ENCODE results near the gene ATP6V1E1.

ATP6V1E1 gene

DNA sequence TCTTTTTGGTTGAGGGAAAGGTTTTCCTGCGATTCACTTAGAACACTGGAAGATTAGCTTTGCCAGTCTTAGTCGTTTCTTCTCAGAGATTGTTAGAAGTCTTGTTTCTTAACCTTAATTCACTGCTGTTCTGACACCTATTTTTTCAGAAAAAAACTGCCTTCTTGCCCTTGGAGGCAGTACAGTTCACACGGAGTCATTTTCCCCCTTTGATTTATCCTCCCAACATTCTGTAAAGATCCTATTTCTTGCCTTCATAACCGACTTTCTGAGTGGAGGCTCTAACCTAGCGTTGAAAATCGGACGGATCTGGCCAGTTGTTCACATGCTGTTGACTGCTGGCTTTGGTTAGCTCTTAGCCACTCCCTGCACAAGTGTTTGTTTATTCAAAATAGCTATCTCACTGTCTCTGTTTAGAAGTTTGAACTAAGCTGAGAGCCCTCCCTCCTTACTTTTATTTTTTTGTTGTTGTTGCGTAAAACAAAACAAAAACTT, 10.7 kb upstream of the ATP6V1E1 start:
- TF ChIP-seq FOXP2 (optimal IDR thresholded peaks at IDR 0.05; ENCODE audit: borderline replicate concordance, extremely low read depth, extremely low read length, insufficient read depth) (no peak), SIN3A (IDR thresholded peaks at IDR 0.05; ENCODE audit: borderline replicate concordance, insufficient read depth, low read length) (no peak), POLR2AphosphoS5 (IDR thresholded peaks at IDR 0.05; ENCODE audit: low read depth, low read length) (peak; percentile 38; the same call in 1 of the 2 replicates)

DNA sequence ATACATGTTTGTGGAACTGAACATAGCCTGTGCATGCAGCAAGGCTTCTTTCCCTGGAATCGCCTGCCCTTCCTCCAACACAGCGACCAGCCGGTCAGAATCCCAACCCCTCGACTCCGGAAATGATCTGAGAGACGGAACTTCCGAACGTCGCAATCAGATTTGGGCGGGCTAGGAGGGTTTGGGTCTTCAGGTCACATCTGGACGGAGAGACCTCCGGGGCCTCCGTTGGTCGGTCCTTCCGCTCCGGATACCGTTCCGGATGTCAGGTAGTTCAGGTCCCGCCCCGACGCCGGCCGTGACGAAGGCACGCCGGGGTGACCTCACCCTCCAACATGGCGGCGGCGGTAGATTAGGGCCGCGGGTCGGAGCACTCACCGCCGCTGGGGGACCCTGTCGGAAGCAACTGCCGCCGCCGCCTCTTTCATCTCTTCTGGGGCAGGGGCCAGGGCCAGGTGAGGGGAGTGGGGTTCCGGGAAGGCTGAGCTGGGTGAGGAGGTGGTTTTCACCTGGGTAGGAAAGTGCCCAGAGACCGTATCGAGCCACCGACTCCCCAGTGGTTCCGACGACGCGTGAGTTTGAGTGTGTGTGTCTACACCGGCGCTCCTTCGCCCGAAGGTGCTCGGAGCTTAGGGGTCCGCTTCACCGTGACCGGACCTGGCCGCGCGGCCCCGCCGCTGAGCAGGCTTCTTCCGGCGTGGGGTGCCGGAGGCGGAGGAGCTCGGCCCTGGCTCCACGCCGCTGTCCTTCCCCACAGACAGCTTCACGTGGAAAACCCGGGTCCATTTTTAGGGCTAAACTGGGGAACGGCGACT, 10.1 kb upstream of the ATP6V1E1 start, which contains the start of gene BCL2L13:
Gene BCL2L13 (plus strand): TSS at position 326 of the 815 bp plus-strand sequence. CDS start 16,955 bp downstream, outside the sequence.
- no peak for TF ChIP-seq SIN3A (IDR thresholded peaks at IDR 0.05; ENCODE audit: borderline replicate concordance, insufficient read depth, low read length)
- TF ChIP-seq, protein P1, sequence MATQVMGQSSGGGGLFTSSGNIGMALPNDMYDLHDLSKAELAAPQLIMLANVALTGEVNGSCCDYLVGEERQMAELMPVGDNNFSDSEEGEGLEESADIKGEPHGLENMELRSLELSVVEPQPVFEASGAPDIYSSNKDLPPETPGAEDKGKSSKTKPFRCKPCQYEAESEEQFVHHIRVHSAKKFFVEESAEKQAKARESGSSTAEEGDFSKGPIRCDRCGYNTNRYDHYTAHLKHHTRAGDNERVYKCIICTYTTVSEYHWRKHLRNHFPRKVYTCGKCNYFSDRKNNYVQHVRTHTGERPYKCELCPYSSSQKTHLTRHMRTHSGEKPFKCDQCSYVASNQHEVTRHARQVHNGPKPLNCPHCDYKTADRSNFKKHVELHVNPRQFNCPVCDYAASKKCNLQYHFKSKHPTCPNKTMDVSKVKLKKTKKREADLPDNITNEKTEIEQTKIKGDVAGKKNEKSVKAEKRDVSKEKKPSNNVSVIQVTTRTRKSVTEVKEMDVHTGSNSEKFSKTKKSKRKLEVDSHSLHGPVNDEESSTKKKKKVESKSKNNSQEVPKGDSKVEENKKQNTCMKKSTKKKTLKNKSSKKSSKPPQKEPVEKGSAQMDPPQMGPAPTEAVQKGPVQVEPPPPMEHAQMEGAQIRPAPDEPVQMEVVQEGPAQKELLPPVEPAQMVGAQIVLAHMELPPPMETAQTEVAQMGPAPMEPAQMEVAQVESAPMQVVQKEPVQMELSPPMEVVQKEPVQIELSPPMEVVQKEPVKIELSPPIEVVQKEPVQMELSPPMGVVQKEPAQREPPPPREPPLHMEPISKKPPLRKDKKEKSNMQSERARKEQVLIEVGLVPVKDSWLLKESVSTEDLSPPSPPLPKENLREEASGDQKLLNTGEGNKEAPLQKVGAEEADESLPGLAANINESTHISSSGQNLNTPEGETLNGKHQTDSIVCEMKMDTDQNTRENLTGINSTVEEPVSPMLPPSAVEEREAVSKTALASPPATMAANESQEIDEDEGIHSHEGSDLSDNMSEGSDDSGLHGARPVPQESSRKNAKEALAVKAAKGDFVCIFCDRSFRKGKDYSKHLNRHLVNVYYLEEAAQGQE (IDR thresholded peaks at IDR 0.05; ENCODE audit: insufficient read depth in 1 of 2, low read depth in 2 of 2, low read length in 2 of 2) = no peak
- peak; percentile 88 for TF ChIP-seq FOXP2 (optimal IDR thresholded peaks at IDR 0.05; ENCODE audit: borderline replicate concordance, extremely low read depth, extremely low read length, insufficient read depth)
- TF ChIP-seq POLR2AphosphoS5 (IDR thresholded peaks at IDR 0.05; ENCODE audit: low read depth, low read length) = peak; percentile 74
- TF ChIP-seq TAF1 (IDR thresholded peaks at IDR 0.05; ENCODE audit: borderline replicate concordance, insufficient read depth, low read length) = peak; percentile 95

DNA sequence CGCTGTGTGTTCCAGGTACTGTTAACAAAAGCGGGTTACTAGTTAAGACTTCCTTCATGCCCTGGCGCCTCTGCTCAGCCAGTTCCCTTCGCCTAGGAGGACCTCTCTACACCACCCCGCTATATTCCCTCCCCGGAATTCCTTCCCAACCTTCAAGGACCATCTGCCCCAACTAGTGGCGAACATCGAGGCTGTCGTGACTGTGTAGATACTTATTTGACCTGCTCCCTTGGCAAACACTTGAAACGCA, 9.6 kb upstream of the ATP6V1E1 start:
- TF ChIP-seq FOXP2 (optimal IDR thresholded peaks at IDR 0.05; ENCODE audit: borderline replicate concordance, extremely low read depth, extremely low read length, insufficient read depth) (no peak), TAF1 (IDR thresholded peaks at IDR 0.05; ENCODE audit: borderline replicate concordance, insufficient read depth, low read length) (no peak), POLR2AphosphoS5 (IDR thresholded peaks at IDR 0.05; ENCODE audit: low read depth, low read length) (no peak), SIN3A (IDR thresholded peaks at IDR 0.05; ENCODE audit: borderline replicate concordance, insufficient read depth, low read length) (no peak)
- TF ChIP-seq, protein P1 (IDR thresholded peaks at IDR 0.05; ENCODE audit: insufficient read depth in 1 of 2, low read depth in 2 of 2, low read length in 2 of 2) = no peak

DNA sequence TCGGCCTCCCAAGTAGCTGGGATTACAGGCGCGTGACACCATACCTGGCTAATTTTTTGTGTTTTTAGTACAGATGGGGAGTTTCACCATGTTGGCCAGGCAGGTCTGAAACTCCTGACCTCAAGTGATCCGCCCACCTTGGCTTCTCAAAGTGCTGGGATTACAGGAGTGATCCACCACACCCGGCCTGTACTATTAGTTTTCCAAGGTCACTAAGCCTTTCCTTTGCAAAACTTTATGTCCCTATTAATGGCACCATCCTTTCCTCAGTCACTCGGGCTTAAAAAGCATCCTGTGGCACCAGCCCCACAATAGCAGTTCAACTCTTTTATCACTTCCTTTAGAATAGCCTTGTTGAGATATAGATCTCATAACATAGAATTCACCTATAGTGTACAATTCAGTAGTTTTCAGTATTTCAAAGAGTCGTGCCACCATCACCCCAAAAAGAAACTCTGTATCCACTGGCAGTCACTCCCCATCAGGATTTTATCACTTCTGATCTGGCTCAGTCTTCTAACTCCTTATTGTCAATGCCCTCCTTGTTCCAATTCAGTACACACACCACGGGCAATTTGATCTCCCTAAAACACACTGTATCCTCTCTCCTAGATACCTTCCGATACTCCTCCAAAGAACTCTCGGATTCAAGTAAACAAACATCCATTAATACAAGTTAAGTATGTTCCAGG, 9.1 kb upstream of the ATP6V1E1 start:
- TF ChIP-seq FOXP2 (optimal IDR thresholded peaks at IDR 0.05; ENCODE audit: borderline replicate concordance, extremely low read depth, extremely low read length, insufficient read depth) (no peak), SIN3A (IDR thresholded peaks at IDR 0.05; ENCODE audit: borderline replicate concordance, insufficient read depth, low read length) (no peak)

DNA sequence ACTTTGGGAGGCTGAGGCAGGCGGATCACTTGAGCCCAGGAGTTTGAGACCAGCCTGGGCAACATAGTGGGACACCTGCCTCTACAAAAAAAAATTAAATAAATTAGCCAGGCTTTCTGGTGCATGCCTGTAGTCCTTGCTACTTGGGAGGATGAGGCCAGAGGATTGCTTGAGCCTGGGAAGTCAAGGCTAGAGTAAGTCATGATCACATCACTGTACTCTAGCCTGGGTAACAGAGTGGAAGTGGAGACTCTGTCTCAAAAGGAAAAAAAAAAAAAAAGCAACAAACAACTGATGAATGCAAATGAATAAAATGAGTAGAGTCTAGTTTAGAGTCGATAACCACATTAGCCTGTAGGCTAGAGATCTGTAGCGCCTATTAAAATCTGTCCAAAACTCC, 6.1 kb upstream of the ATP6V1E1 start:
- TF ChIP-seq FOXP2 (optimal IDR thresholded peaks at IDR 0.05; ENCODE audit: borderline replicate concordance, extremely low read depth, extremely low read length, insufficient read depth) = no peak
- no peak for TF ChIP-seq TAF1 (IDR thresholded peaks at IDR 0.05; ENCODE audit: borderline replicate concordance, insufficient read depth, low read length)
- no peak for TF ChIP-seq POLR2AphosphoS5 (IDR thresholded peaks at IDR 0.05; ENCODE audit: low read depth, low read length)
- no peak for TF ChIP-seq SIN3A (IDR thresholded peaks at IDR 0.05; ENCODE audit: borderline replicate concordance, insufficient read depth, low read length)
- TF ChIP-seq, protein P1 (IDR thresholded peaks at IDR 0.05; ENCODE audit: insufficient read depth in 1 of 2, low read depth in 2 of 2, low read length in 2 of 2) = no peak

DNA sequence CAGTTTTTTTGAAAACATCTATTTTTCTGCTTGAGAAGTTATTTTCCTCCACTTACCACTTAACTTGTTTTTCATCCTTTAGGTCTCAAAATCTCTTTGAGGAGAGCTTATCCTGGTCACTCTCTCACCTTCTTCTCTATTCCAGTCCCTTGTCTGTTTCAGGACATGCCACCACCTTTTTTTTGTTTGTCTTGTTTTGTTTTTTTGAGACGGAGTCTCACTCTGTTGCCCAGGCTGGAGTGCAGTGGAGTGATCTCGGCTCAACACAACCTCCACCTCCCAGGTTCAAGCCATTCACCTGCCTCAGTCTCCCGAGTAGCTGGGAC, 5.4 kb upstream of the ATP6V1E1 start:
- TF ChIP-seq SIN3A (IDR thresholded peaks at IDR 0.05; ENCODE audit: borderline replicate concordance, insufficient read depth, low read length) (no peak), POLR2AphosphoS5 (IDR thresholded peaks at IDR 0.05; ENCODE audit: low read depth, low read length) (no peak), FOXP2 (optimal IDR thresholded peaks at IDR 0.05; ENCODE audit: borderline replicate concordance, extremely low read depth, extremely low read length, insufficient read depth) (no peak), TAF1 (IDR thresholded peaks at IDR 0.05; ENCODE audit: borderline replicate concordance, insufficient read depth, low read length) (no peak)
- TF ChIP-seq, protein P1 (IDR thresholded peaks at IDR 0.05; ENCODE audit: insufficient read depth in 1 of 2, low read depth in 2 of 2, low read length in 2 of 2) = no peak
